ENCODE results near the gene TTLL5.
A peak's percentile ranks its signal among the peaks of the same experiment; 100 is the strongest.

Gene TTLL5, protein sequence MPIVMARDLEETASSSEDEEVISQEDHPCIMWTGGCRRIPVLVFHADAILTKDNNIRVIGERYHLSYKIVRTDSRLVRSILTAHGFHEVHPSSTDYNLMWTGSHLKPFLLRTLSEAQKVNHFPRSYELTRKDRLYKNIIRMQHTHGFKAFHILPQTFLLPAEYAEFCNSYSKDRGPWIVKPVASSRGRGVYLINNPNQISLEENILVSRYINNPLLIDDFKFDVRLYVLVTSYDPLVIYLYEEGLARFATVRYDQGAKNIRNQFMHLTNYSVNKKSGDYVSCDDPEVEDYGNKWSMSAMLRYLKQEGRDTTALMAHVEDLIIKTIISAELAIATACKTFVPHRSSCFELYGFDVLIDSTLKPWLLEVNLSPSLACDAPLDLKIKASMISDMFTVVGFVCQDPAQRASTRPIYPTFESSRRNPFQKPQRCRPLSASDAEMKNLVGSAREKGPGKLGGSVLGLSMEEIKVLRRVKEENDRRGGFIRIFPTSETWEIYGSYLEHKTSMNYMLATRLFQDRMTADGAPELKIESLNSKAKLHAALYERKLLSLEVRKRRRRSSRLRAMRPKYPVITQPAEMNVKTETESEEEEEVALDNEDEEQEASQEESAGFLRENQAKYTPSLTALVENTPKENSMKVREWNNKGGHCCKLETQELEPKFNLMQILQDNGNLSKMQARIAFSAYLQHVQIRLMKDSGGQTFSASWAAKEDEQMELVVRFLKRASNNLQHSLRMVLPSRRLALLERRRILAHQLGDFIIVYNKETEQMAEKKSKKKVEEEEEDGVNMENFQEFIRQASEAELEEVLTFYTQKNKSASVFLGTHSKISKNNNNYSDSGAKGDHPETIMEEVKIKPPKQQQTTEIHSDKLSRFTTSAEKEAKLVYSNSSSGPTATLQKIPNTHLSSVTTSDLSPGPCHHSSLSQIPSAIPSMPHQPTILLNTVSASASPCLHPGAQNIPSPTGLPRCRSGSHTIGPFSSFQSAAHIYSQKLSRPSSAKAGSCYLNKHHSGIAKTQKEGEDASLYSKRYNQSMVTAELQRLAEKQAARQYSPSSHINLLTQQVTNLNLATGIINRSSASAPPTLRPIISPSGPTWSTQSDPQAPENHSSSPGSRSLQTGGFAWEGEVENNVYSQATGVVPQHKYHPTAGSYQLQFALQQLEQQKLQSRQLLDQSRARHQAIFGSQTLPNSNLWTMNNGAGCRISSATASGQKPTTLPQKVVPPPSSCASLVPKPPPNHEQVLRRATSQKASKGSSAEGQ (N-terminal part only)

DNA sequence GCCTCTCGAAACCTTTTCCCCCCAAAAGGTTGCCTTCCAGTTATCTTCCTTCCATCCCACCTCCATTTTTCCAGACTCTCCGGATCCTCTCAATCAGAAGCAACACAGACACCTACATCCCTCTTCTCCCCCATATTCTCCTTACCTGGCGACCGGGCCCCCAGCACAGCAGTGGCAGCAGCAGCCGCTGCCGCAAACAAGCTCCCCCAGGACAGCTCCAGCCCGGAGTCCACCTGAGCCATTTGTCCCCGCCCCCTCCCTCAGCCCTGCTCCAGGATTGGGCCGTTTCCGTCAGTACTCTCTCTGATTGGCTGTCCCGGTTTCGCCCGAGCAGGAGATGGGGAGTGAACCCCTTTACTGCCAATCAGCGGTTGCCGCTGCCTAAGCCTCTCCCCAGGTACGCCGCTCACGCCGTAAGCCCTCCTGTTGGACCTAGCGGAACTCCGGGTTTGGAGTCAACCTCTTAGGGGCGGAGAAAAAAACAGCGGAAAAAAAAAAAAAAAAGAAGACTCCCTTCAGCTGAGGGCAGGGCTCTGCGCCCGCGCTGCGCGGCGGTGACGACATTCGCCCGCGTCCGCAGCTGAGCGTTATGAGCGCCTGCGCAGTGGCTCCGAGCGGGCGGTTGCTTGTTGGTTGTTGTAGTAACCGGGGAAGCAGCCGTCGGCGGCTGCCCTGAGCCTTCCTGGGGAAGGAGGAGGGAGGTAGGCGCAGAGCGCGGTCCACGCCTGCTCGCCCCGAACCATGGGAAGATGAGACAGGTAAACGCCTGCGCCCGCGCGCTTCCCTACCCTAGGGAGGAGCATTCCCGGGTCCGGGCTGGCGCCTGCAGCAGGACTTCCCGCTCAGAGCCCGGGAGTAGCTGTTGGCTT, at the start of gene TTLL5, which contains the start of gene ERG28:
TSS of gene TTLL5 (plus strand) at position 617 of the 869 bp plus-strand sequence. CDS start 1,904 bp downstream, outside the sequence.
TSS of gene ERG28 (minus strand) at position 247 of the 869 bp plus-strand sequence. CDS start 3,374 bp downstream, outside the sequence.
- TF ChIP-seq POLR2A (IDR thresholded peaks at IDR 0.05; ENCODE audit: low read depth, low read length), result peak; percentile 55
- peak; percentile 93 for FAIRE-seq
- DNase-seq (ENCODE audit: insufficient read length, low spot score), result peak; percentile 82

DNA sequence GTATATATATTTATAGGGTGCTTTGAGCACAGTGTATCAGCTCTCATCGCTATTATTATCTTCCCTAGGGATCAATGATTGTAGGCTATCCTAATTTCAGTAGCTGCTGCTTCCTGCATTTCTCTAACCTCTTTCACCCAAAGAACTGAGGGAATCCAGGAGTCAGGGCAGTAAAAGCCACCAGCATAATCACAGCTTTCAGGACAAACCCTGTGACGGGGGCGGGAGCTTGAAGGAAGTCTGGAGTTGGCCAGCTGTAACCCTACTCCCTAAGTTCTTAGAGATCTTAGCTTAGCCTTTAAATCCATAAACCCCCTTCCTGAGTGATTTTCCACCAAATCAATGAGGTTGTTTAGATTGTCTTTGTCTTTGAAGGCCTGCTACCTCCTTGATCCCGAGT, 48.9 kb upstream of the TTLL5 start:
- no peak for FAIRE-seq
- TF ChIP-seq POLR2A (IDR thresholded peaks at IDR 0.05; ENCODE audit: low read depth, low read length), result no peak

DNA sequence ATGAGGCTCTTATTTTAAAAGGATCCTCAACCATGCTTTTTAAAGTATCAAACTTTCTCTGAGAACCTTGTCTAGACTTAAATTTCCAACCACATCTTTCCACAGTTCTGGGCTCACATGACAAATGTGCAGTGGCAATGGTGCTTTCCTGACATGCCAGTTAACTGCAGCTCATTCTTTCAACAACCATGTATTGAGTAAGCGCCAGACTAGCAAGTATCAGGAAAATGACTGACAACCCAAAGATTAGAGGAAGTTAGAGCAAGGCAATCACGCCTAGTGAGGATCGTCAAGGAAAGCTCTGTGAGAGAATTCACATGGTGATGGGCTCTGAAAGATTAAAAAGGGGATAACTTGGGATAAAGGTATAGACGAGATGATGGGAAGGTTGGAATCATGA, 46.9 kb upstream of the TTLL5 start:
- DNase-seq (ENCODE audit: insufficient read length, low spot score) (no peak), FAIRE-seq (no peak)
- TF ChIP-seq POLR2A (IDR thresholded peaks at IDR 0.05; ENCODE audit: low read depth, low read length), result no peak

More for the DNA sequence above, 48.9 kb upstream of the TTLL5 start:
- DNase-seq (ENCODE audit: insufficient read length, low spot score), result no peak

DNA sequence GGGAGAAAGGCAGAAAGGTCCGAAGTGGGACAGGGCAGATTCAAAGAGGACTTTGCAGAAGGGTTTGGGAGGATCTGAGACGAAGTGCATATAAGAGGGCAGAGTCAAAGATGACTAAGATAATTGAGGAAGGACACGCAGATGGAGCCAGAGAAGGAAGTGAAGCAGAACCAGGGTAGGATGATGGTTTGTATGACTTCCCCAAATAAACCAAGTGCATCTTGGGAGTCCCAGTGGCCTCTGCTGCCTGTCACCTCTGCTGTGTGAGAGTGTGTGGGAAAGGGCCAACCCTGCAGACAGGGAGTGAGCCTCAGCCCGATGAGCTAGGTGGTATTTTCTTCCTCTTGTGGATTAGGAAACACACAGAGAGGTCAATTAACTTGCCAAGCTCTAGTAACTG, 45.8 kb upstream of the TTLL5 start:
- FAIRE-seq, result no peak
- no peak for DNase-seq (ENCODE audit: insufficient read length, low spot score)
- TF ChIP-seq POLR2A (IDR thresholded peaks at IDR 0.05; ENCODE audit: low read depth, low read length), result no peak

DNA sequence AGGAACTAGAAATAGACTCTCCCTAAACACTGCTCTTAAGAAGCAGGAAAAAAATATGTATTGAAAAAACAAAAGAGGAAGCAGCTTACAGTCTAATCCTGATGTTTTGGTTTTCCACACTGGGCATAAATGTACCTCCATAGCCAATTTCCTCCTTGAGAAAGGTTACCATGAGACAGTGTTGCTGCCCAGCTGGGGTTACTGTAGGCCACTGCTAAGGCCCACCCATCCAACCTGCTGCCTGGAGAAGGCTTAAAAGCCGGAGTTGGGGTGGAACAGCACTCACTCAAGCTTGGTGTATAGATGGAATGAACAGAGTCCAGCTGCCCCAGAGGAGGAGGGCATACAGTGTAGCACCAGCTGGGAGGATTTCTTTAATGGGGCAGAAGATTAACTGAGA, 41.5 kb upstream of the TTLL5 start:
- no peak for DNase-seq (ENCODE audit: insufficient read length, low spot score)
- TF ChIP-seq POLR2A (IDR thresholded peaks at IDR 0.05; ENCODE audit: low read depth, low read length), result no peak
- FAIRE-seq, result no peak

DNA sequence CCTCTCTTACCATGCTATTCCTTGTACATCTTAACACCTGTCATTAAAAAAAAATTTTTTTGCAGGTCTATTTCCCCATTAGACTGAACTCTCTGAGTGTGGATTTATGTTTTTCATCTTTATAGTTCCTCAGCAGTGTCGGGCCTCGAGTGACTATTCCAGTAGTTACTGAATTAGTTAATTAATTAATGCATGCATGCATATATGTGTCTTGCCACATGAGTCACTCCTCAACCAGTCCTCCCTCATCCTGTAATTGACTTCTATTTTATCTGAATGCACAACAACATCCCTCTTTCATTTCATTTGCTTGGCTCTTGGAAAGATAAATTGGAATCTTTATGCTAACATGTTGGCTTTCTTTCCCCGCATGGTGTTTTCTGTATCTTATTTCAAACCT, 36.0 kb upstream of the TTLL5 start:
- FAIRE-seq (no peak), DNase-seq (ENCODE audit: insufficient read length, low spot score) (no peak)
- no peak for TF ChIP-seq POLR2A (IDR thresholded peaks at IDR 0.05; ENCODE audit: low read depth, low read length)

DNA sequence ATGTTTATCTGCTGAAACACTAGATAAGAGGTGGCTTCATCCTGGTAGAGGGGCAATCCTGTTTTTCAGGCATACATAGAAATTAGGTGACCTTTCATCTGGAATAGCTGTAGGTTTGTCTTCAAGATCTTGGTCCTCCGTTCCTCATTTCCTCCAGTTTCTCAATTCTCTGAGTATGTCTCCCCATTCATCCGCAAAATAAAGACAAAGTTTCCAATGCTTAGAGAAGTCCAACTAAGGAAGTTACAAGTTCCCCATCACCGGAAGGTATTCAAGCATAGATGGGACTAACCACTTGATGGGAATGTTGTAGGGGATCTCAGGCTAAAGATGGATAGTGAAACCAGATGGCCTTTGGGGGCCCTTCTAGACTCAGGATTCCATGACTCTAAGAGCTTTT, 34.6 kb upstream of the TTLL5 start:
- FAIRE-seq (no peak), DNase-seq (ENCODE audit: insufficient read length, low spot score) (no peak)
- no peak for TF ChIP-seq POLR2A (IDR thresholded peaks at IDR 0.05; ENCODE audit: low read depth, low read length)

DNA sequence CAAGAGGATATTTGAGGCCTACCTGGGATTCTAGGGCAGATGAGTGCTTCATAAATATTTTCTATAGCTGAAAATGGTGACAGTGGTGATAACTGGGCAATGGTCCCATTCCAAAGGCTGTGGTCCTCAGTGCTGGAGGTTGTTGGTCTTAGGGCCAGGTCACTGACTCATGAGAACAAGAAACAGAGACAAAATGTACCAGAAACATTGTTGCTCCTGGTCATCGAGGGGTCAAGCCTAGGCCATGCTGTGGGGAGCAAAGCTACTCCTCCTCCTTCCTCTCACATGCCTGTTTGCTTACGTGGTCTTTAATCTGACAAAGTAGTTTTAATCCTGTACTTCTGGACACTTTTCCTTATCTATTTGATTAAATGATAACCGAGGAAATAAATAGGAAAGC, 34.2 kb upstream of the TTLL5 start:
- FAIRE-seq (no peak), DNase-seq (ENCODE audit: insufficient read length, low spot score) (no peak)
- no peak for TF ChIP-seq POLR2A (IDR thresholded peaks at IDR 0.05; ENCODE audit: low read depth, low read length)

DNA sequence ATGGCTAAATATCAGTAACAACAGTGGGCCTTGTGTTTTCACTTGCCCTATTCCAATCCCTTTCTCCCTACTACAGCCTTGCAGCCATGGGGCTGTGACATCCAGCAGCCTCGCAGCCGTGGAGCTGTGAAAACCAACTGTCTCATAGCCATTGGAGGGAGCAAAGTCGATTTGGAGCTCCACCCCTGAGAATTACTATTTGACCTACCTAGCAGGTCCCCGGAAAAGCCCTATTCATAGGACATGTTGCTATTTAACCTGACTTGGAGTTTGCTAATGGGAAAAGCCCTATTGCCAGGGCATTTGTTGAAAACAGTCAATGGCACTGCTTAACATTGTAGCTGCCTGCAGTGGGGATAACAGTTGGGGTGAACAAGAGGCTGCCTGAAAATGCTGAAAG, 33.6 kb upstream of the TTLL5 start:
- no peak for FAIRE-seq
- DNase-seq (ENCODE audit: insufficient read length, low spot score), result no peak
- no peak for TF ChIP-seq POLR2A (IDR thresholded peaks at IDR 0.05; ENCODE audit: low read depth, low read length)

DNA sequence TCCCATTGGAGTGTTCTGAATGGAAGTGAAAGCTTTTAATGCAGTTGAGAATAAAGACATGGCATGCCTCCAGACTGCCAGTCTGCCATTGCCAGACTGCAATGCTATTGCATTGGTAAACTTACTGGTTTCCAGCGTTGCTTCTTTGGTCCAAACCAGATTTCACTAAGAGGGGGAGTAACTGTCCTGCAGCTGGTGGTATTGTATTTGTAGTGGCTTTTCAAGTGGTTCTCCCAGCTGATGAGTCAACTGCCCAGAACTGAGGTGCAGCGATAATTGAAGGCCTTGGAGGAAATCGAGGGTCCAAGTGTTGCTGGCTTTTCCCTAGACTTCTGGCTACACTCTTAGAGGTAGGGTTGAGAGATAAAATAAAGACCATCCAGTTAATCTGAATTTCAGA, 32.2 kb upstream of the TTLL5 start:
- DNase-seq (ENCODE audit: insufficient read length, low spot score) (no peak), FAIRE-seq (no peak)
- no peak for TF ChIP-seq POLR2A (IDR thresholded peaks at IDR 0.05; ENCODE audit: low read depth, low read length)

DNA sequence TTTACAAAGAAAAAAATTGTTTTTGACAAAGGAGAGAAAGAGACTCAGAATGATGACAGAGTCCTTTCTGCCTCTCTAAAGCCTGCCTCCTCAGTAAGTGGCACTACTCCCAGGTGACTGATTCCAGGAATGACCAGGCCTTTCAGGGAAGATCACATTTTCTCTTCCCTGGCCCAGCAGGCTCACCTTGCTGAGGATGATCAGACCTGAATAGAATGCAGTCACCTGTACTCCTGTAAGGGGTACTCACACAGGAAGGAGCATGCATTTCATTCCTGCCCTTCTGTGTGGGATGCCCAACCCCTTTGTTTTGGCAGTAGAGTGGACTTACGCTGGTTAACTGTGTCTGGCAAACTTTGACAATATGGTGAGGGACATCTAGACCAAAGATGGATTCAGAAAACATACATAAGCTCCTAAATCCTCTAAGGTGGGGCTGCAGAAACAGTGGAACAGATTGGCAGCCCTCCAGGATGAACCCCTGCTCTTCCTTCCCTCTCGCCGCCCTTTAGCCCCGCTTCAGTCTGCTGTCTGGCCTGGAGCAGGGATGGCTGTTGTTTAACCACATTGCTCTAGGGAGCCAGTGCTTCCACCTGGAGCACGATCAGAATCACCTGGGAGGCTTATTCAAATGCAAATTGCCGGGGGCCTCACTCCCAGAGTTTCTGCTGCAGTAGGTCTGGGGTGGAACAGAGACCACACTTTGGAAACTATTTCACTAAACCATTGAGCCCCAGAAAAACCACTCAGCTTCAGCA, 30.2 kb upstream of the TTLL5 start:
- DNase-seq (ENCODE audit: insufficient read length, low spot score) (no peak), FAIRE-seq (no peak)
- no peak for TF ChIP-seq POLR2A (IDR thresholded peaks at IDR 0.05; ENCODE audit: low read depth, low read length)

DNA sequence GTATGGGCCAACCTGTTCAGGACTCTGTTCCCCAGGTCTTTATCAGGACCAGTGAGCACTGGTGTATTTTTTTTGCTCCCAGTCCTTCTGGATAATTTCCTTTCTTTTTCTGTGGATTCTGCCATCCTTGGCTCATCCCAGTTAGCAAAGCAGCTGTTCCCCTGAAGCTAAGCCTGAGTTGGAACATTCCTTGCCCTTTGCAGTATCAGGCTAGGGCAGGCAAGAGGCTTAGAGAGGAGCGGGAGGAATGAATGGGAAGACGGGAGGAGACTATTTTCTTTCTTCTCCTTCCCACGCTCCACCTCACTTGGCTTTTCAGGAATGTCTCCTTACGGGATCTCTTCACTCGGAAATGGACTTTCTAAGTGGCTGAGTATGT, 29.6 kb upstream of the TTLL5 start:
- FAIRE-seq (no peak), DNase-seq (ENCODE audit: insufficient read length, low spot score) (no peak)
- no peak for TF ChIP-seq POLR2A (IDR thresholded peaks at IDR 0.05; ENCODE audit: low read depth, low read length)

Data from H54 (cell line).